NCI-H187 (cell line): ENCODE measurements around the gene IDH2.

ENCODE experiments used
- DNase-seq, 2 experiments: peaks; one replicate each; lab custom pipeline; 2025; lab: John Stamatoyannopoulos, UW

The IDH2 gene

DNA sequence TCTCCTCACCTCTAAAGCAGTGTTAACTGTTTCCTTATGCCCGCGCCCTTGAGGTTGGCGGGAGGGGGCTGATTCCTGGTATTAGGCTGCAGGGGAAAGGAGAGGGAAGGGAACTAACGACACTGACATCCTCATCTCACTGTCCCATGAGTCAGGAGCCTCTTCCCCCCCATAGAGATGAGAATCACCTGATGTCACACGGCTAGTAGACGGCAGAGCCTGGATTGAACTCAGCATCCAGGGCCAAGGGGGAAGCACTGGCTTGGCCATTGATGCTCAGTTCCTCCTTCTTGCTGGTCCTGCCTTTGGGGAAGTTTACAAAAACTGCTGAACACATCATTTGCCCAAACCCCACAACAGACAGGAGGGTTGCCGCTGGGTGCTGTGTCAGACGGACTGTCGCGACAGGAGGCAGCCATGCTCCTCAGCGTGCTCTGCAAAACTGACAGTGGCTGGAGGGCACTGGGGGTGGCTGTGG lies 38.5 kb downstream of the IDH2 start:
- DNase-seq = no peak

DNA sequence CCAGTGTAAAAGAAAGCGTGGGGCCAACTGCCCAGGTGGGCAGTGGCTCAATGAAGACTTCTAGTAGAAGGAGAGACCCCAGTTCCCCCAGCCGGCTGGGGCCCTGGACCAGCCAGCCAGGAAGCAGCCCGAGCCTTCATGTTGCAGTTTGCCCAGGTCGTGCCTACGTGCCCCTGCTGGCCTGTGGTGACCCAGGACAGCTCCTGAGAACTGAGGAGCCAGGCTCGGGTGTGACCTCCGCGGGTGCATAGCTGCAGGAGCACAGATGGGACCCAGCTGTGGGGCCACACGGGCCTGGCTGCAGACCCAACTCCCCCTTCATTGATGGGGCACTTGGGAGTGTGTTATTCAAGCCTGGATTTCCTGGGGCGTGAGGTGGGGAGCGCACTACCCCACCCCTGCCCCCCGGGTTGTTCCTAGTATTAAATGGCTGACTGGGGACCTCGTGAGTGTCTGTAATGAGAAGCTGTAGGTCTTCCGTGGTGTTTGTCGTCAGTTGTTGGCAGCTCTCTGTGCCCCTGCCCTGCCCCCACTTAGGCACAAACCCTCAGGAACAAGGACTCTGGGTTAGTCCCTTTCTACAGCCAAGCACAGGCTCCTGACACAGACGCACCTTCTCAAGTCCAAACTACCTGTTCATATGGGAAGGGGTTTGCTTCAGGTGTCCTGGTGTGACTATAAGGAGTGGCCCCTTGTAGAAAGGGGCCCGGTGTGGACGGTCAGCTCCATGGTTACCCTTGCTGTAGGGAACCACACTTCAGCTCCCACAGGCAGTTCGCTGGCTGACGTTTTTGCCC lies 39.1 kb downstream of the IDH2 start:
- DNase-seq = no peak

DNA sequence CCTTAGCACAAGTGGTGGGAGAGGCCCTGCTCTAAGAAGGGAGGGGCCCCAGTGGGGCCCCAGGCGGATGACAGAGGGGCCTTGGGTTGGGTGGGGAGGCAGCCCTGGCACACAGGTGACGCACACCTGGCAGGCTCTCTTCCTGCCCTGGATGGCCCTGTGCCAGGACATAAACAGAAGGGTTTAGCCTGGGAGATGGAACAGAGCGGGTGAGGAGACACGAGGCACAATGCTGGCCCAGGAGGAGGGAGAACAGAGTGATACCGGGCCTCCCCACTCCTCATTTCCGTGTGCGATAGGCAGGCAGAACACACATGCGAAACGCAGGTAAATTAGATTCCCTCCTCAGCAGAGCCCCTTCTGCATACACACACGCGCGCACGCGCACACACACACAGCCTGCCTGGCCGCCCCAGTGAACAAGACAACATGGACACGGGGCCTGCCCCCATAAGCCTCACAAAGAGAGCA lies 39.8 kb downstream of the IDH2 start:
- DNase-seq = peak; percentile 73 to 93

- DNase-seq = peak; percentile 68 to 93
Observed at GRCh38 chr15:90062023-90062442, 40.2 kb downstream of the IDH2 start.

GRCh38 chr15:90060797-90061196 lies 41.5 kb downstream of the IDH2 start:
- DNase-seq = no peak

GRCh38 chr15:90059208-90059985 lies 42.9 kb downstream of the IDH2 start:
- DNase-seq = no peak

DNA sequence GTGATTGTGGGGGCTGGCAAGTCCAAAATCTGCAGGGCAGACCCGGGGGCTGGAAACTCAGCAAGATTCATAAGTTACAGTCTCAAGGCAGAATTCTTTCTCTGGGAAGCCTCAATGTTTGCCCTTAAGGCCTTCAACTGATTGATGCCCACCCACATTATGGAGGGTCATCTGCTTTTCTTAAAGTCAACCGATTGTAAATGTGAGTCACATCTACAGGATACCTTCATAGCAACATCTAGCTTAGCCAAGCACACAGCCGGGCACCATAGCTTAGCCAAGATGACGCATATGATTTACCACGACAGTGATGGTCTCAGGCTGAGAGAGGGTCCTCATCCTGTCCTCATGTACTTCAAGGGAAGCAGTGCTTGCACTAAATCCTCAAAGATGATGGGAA lies 43.5 kb downstream of the IDH2 start:
- DNase-seq = no peak

DNA sequence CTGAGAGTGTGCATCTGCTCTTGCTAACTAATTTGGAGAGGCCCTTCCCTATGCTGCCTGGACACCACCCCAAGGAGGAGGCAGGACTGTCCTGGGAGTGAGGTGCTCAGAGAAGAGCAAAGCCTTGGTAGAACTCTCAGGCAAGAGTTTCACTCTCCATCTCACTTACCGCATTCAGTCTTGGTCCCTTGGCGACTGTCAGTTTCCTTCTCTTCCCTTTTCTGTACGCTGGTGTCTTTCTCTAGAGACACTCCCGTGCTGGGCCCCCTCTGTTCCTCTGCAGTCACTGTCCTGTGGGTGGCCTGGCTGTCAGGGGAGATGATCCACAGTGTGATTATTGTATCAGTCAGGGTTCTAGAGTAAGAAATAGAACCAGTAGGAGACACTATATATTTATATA lies 44.0 kb downstream of the IDH2 start:
- DNase-seq = no peak

- no peak for DNase-seq
Observed at GRCh38 chr15:90056529-90056928, 45.7 kb downstream of the IDH2 start.

DNA sequence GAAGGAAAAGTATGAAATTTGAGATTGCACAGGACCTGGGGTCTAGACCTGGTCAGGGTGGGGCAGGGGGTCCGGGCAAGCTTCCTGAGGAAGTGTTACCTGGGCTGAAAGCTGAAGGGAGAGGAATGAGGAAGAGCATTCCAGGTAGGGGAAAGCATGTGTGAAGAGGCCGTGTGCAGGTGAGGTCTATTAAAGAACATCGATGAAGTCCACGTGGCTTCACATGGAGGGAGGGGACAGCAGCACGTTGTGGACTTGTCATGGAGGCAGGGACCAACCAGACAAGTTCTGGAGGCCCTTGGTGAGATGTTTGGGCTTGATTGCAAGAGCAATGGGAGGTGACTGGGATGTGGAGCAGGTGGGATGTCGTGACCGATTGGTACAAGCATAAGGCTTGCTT lies 47.1 kb downstream of the IDH2 start:
- DNase-seq = no peak

DNA sequence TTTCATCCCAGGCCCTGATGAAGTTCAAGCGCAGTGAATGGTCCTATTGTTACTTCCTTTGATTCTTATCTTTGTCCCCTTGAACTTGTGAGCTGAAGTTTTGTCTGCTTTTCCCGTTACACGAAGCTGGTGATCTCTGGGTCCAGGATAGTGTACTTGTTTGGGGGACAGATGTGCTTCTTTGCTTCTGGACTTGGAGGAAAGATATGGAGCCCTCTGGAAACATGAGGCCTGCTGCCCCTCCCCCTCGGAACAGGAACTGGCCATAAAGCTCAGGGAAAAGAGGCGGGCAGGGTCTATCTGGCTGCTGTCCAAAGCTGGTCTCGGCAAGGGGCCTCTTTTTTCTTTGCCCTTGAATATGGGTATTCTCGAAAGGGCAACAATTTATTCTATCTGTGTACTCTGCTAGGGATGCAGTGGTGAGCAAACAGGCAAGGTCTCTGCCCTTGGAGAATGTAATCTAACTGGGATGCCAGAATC lies 47.6 kb downstream of the IDH2 start:
- DNase-seq = no peak

DNA sequence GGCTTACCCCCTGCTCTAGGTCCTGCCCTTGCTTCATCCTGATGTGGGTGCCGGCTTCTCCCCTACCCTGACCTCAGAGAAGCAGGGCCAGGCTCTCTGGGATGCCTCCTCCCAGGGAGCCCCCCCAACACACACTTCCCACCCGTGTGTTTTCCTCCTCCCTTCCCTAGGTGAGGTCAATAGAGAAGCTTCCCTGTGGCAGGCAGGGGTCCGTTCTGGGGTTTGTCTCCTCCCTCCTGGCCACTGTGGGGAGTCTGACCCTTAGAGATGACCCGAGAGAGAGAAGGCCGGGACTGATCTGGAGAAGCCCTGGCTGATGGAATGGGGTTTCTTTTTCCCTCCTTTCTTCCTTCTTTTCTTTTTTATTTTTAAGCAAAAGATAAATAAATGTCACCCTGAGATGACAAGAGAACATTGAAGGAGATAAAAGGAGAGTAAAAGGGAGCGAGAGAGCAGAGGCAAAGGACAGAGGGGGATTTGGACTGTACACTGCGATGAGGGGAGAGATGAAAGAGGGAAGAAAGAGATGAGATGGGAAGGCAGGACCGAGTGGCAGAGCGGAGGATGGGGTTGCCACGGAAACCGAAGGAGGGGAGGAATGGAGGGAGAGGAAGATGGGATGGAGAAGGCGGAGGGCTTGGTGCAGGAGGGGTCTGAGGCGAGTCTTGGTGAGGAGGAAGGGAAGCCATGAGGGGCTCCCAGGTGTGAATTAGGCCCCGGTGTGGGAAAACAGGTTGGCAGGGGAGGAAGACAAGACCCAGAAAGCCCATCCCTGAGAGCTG lies 48.4 kb downstream of the IDH2 start:
- DNase-seq = no peak

- DNase-seq = no peak
Observed at GRCh38 chr15:90051874-90052273, 50.4 kb downstream of the IDH2 start.

GRCh38 chr15:90049666-90050604 lies 52.3 kb downstream of the IDH2 start:
- no peak for DNase-seq

DNA sequence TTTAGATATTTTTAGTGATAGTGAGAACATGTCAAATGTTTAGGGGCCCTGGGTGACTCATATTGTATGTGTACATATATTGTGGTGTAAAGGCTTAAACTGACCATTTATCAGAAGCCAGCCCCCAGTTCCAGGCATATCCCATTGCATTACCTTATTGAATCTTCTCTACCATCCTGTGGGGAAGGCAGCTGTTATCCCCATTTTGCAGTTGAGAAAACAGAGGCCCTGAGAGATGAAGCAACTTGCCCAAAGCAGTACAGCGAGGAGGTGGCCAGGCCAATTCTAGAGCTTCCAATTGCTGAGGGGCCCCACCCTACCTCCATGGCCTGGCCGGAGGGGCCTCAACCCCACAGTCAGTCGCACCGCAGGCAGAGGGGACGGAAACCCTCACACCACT lies 53.2 kb downstream of the IDH2 start:
- no peak for DNase-seq

DNA sequence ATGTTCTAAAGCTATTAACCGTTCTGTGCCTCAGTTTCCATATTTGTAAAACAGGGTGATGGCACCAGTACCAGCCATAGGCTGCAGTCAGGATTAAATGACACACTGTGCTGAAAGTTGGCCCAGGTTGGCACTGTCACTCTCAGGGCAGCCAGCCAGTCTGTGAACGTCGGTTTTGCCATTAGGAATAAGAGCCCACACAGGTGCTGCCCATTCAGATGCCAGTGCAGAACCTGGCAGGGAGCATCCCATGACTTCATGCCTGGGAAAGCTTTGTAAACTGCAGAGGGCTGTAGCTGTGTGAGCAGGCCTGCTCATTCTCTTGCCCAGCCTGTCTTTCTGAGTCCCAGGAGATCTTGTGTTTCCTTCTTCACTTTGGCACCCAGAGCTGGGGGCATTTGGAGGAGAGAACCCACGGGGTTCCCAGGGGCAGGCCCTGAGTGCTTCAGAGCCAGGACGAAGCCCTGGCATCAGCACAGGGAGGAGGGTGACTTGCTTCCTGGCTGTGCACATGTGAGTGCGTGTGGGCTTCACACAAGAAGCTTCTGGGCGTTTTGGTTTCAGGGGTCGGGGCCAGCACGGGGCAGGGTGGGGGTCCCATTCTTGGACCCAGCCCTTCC lies 54.2 kb downstream of the IDH2 start:
- DNase-seq = no peak

- DNase-seq = peak in 1 of 2 experiments; percentile 45
Observed at GRCh38 chr15:90046911-90047392, 55.3 kb downstream of the IDH2 start.

GRCh38 chr15:90046289-90046688 lies 56.0 kb downstream of the IDH2 start:
- DNase-seq = no peak

GRCh38 chr15:90044916-90045371 lies 57.3 kb downstream of the IDH2 start:
- DNase-seq = no peak

DNA sequence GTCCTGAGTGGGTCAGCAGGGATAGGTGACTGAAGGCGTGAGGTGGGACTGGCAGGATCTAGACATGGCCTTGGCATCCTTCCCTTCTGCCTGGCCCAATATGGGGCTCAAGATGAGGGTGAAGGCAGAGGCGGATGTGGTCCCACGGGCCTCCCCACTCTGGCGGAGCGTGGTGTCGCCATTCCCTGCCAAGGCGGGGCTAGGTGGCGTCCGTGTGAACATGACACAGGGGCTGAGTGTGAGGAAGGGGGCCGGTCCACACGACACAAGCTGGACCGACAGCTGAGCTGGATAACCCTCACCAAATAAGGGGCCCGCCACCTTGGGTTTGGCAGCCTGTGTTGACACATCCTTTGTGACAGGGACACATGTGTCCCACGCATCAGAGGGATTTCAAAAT lies 58.1 kb downstream of the IDH2 start:
- no peak for DNase-seq
